ENCODE data around the gene CBLB. TPM values are rescaled to one million over a fixed set of nuclear protein-coding genes. Genes with fewer than 3 reads are reported as not detected.
A peak's percentile ranks its signal among the peaks of the same experiment; 100 is the strongest.

CBLB gene
- total and polyA plus RNA-seq, 9 of the 15 experiments (the other 6 are each of a cell fraction or from before 2014, with no cell fraction given) = 1.8 to 8.1 (median 5.3) TPM

DNA sequence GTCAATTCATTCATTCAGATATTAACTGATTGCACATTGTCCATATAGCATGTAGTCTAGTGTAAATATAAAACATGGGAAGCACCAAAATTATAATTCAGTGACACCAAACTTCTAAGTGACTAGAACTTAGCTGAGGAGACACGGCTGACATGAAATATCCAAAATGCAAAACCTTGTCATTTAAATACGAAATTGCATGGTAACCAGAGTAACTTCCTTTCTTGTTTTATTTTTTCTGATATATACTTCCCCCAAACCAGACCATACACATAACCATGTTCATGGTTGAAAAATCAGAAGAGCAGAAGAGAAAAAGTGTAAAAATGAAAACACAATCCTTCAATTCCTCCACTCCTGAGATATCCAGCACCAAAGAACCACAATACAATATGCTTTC, 38.0 kb downstream of the CBLB start:
- intact Hi-C loops (cut with micrococcal nuclease) = no loop called here
- H3K4me2 ChIP-seq (ENCODE audit: insufficient read depth, low read length) = no peak overlapping the region
- H4K20me1 ChIP-seq (replicated peaks; ENCODE audit: control insufficient read depth, insufficient read depth, low read length) = no peaks in the 10 kb centered on the region
- no peaks in the 10 kb centered on the region for H3K9me1 ChIP-seq (ENCODE audit: control insufficient read depth, insufficient read depth, low read length)
- BruUV-seq (replicated peaks) = no TSS peak
- TF ChIP-seq MBD2 (IDR thresholded peaks at IDR 0.05; ENCODE audit: borderline replicate concordance, low read depth) (no peak), ZFPM2 (CRISPR knock-in tag; IDR thresholded peaks at IDR 0.05) (no peak), CEBPG (CRISPR knock-in tag; IDR thresholded peaks at IDR 0.05) (no peak), CEBPG (tag; conservative IDR thresholded peaks at IDR 0.05 in 1 of 2, IDR thresholded peaks at IDR 0.05 in 1 of 2) (no peak), XRCC3 (IDR thresholded peaks at IDR 0.05) (no peak), ZNF24 (IDR thresholded peaks at IDR 0.05) (no peak), CREB1 (IDR thresholded peaks at IDR 0.05) (no peak), CREB1 (CRISPR knock-in tag; IDR thresholded peaks at IDR 0.05) (no peak), ZNF717 (CRISPR knock-in tag; IDR thresholded peaks at IDR 0.05) (no peak)
- TF ChIP-seq, protein P1, sequence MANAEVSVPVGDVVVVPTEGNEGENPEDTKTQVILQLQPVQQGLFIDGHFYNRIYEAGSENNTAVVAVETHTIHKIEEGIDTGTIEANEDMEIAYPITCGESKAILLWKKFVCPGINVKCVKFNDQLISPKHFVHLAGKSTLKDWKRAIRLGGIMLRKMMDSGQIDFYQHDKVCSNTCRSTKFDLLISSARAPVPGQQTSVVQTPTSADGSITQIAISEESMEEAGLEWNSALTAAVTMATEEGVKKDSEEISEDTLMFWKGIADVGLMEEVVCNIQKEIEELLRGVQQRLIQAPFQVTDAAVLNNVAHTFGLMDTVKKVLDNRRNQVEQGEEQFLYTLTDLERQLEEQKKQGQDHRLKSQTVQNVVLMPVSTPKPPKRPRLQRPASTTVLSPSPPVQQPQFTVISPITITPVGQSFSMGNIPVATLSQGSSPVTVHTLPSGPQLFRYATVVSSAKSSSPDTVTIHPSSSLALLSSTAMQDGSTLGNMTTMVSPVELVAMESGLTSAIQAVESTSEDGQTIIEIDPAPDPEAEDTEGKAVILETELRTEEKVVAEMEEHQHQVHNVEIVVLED (CRISPR knock-in tag; IDR thresholded peaks at IDR 0.05) = no peak
- in situ Hi-C loops (cut with MboI) = no loop called here
- no peak overlapping the region for H3K27ac ChIP-seq (ENCODE audit: extremely low read depth, low read depth, low read length)
- H3K4me3 ChIP-seq = no peak overlapping the region
- CTCF ChIA-PET (ENCODE audit: low intra/inter-chr PET ratio) = no interaction called here
- no peaks in the 10 kb centered on the region for H3K79me2 ChIP-seq (ENCODE audit: control insufficient read depth, insufficient read depth, low read length)
- DNase-seq (ENCODE audit: extremely low read depth in 1 of 4, low spot score in 3 of 4) (no peak), FAIRE-seq (peak; percentile 19), ATAC-seq (no peak)
- H3K9me3 ChIP-seq (replicated peaks; ENCODE audit: control insufficient read depth, insufficient read depth, low read depth, low read length) = no peaks in the 10 kb centered on the region
- peaks cover 0 to 7% of the 10 kb centered on the region in 2 experiments; a peak in 1 of 5 replicates for H3K4me1 ChIP-seq (replicated peaks in 1 of 2; ENCODE audit: control insufficient read depth in 2 of 2, insufficient read depth in 2 of 2, low read length in 2 of 2)
- 38% methylated on average over 2 of the region's 2 CpGs for WGBS (ENCODE audit: insufficient coverage, low coverage, missing lambda C conversion rate)
- POLR2A ChIA-PET = interaction anchor here (1.2 kb wide), 1 partner anchor 11 kb away, joined by 3 read pairs; no protein-coding TSS in a partner anchor
- no peak overlapping the region for H3K9ac ChIP-seq (ENCODE audit: insufficient read depth in 1 of 2, low read depth in 2 of 2, low read length in 2 of 2)
- H3K27me3 ChIP-seq (ENCODE audit: control insufficient read depth in 2 of 2, insufficient read depth in 2 of 2, low read length in 2 of 2) = no peaks in the 10 kb centered on the region
- no peaks in the 10 kb centered on the region for H3K36me3 ChIP-seq (ENCODE audit: control insufficient read depth, insufficient read depth, low read length)
- H2AFZ ChIP-seq (ENCODE audit: low read depth, low read length) = no peak overlapping the region

Data from K562 (cell line).